Measurements from ENCODE around the gene ALDH7A1.

- TF ChIP-seq EZH2 (IDR thresholded peaks at IDR 0.05; ENCODE audit: borderline replicate concordance, low read depth, low read length, severe bottlenecking) (no peak), CTCF (IDR thresholded peaks at IDR 0.05; ENCODE audit: borderline replicate concordance, extremely low read depth, low read length, poor library complexity, severe bottlenecking) (no peak)
Measured at GRCh38 chr5:126515337-126515736, 79.7 kb downstream of the ALDH7A1 start.

Measured in DND-41 (cell line).